CD4-positive, alpha-beta T cell treated with Interleukin-10 for 1 hour (primary cell): Measurements from ENCODE around the gene KCMF1.

Experiments used
- DNase-seq: peaks from one replicate; pipeline ENCODE4 v3.0.0-alpha.2; 2020

Gene KCMF1

DNA sequence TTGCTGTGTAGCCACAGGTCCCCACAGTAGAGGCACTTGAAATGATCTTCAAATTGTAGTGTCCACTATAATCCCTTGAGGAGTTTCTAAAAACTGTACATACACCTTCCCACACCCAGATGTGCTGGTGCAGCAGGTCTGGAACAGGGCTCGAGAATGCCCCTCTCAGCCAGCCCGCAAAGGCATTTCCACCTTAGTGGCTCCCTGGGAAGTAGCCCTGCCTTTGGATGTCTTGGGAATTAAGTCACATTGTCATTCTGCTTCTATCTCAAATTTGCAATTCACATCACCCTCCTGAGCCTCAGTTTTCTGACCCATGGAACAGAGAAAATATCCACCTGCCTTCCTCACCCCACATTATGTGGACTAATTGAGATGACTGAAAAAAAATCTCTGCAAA, 118.0 kb downstream of the KCMF1 start:
- DNase-seq = no peak

DNA sequence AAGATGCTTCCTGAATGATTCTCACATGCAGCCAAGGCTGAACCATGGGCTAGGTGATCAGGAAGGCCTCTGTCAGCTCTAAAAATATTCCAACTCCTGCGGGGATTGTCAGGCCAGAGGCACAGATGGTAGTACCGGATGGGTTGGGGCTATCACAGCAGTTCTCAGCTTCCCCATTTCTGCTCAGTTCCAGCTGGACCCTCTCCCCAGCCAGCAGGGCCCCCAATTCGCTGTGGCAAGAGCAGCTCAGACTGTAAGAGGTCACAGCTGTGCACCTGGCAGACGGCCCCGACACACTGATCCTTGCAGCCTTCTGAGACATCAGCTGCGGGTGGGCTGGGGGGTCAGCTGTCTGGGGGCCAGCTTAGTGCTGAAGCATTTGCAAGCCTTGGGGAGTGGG, 118.6 kb downstream of the KCMF1 start:
- no peak for DNase-seq

DNA sequence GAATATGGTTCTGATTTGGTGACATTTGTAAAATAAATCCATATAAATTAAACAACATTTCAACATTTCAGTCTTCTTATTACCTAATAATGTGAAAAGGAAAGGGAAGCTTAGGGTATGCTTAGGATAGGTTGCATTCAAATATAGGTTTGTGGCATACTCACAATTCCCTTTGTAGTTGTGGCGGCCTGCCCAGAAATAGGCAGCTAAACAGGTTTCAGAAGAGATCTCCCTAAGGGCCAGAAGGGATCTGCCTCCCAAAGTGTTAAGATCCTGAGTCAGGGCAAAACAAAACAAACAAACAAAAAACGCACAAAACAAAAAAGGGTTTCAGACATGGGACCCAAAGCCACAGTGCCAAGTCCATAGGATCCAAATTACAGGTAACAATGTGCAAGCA, 120.9 kb downstream of the KCMF1 start:
- DNase-seq = no peak

DNA sequence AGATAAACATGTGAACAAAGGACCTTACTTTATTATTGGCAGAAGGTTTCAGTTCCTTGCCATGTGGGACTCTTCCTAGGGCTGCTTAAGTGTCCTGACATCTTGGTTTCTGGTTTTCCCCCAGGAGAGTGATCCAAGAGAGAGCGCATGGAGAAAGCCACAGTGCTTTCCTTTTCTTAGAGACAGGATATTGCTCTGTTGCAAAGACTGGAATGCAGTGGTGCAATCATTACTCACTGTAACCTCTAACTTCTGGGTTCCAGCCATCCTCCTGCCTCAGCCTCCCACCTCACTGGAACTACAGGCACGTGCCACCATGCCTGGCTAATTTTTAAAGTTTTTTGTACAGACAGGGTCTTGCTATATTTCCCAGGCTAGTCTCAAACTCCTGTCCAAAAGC, 124.1 kb downstream of the KCMF1 start:
- DNase-seq = no peak

DNA sequence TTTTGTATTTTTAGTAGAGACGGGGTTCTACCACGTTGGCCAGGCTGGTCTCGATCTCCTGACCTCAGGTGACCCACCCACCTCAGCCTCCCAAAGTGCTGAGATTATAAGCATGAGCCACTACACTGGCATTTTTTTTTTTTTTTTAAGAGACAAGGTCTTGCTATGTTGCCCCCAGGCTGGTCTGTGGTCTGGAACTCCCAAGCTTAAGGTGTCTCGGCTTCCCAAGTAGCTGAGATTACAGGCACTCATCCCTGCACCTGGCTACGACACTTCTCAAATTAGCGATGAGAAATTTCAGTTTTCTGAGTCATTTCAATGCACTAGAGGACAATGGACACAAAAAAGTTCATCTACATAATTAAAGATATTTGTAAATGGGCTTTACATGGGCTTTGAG, 125.7 kb downstream of the KCMF1 start:
- DNase-seq = no peak

DNA sequence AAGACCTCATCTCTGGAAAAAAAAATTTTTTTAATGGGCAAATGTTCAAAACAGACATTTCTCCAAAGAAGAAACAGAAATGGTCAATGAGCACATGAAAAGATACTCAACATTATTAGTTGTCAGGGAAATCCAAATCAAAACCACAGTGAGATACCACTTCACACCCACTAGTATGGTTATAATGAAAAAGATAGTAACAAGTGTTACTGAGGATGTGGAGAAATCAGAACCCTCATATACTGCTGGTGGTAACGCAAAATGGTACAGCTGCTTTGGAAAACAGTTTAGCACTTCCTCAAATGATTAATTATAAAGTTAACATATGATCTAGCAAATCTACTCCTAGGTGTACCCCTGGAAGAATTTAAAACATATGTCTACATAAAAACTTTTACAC, 133.3 kb downstream of the KCMF1 start:
- DNase-seq = no peak

DNA sequence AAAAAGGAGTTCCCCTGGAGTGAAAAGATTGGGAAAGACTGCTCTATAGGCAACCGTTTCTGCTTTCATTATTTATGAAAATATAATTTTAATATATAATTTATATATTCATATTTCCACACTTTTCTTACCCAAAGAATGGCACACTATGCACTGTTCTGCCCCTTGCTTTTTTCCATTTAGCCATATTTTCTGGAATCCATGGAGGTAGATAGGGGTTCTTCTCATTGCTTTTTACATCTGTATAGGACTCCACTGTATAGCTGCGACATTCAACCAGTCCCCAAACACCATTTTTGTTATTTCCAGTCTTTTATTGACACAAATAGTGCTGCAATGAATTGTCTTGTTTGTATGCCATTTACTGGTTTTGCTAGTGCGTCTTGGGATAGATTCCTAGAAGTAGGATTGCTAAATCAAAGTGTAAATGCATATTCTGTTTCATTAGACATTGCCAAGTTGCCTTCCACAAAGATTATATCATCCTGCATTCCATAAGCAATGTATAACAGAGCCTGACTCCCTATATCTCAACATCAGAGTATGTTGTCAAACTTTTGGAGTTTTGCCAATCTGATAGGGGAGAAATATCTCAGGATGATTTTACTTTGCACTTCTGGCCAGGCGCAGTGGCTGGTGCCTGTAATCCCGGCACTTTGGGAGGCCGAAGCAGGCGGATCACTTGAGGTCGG, 135.7 kb downstream of the KCMF1 start:
- DNase-seq = no peak
